ENCODE results near the gene CACNG3.

Gene CACNG3

GRCh38 chr16:24246911-24247607 is 9.1 kb upstream of the CACNG3 start:
- TF ChIP-seq, protein P1, sequence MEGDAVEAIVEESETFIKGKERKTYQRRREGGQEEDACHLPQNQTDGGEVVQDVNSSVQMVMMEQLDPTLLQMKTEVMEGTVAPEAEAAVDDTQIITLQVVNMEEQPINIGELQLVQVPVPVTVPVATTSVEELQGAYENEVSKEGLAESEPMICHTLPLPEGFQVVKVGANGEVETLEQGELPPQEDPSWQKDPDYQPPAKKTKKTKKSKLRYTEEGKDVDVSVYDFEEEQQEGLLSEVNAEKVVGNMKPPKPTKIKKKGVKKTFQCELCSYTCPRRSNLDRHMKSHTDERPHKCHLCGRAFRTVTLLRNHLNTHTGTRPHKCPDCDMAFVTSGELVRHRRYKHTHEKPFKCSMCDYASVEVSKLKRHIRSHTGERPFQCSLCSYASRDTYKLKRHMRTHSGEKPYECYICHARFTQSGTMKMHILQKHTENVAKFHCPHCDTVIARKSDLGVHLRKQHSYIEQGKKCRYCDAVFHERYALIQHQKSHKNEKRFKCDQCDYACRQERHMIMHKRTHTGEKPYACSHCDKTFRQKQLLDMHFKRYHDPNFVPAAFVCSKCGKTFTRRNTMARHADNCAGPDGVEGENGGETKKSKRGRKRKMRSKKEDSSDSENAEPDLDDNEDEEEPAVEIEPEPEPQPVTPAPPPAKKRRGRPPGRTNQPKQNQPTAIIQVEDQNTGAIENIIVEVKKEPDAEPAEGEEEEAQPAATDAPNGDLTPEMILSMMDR (IDR thresholded peaks at IDR 0.05; ENCODE audit: insufficient read depth, low read depth, low read length, missing control alignments) = no peak
- no peak for DNase-seq (ENCODE audit: low read depth)
- H3K4me3 ChIP-seq (ENCODE audit: low read depth, low read length) = no peak overlapping the region

DNA sequence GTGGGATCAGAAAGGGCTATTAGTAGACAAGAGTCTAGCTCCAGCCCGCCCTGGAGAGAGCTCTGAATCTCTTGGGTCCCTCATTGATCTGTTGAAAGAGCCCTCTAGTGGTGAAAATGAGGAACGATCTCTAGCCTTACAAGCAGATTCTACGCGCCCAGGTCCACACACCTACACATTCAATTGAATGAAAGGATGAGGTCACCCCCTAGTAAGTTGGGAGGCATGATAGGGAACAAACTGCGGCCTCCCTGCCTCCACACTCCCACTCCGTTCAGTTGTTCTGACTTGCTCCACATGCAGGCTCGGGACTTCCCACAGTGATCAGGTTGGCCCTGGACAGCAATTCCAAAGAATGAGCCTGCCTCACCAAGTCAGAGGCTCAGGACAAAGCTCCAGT is 2.9 kb upstream of the CACNG3 start:
- no peak overlapping the region for H3K4me3 ChIP-seq (ENCODE audit: low read depth, low read length)
- peak; percentile 73 for DNase-seq (ENCODE audit: low read depth)
- TF ChIP-seq, protein P1 (IDR thresholded peaks at IDR 0.05; ENCODE audit: insufficient read depth, low read depth, low read length, missing control alignments) = peak; percentile 74

GRCh38 chr16:24257958-24258357 is 1.8 kb downstream of the CACNG3 start:
- TF ChIP-seq, protein P1 (IDR thresholded peaks at IDR 0.05; ENCODE audit: insufficient read depth, low read depth, low read length, missing control alignments) = no peak
- no peak for DNase-seq (ENCODE audit: low read depth)
- no peak overlapping the region for H3K4me3 ChIP-seq (ENCODE audit: low read depth, low read length)

- TF ChIP-seq, protein P1 (IDR thresholded peaks at IDR 0.05; ENCODE audit: insufficient read depth, low read depth, low read length, missing control alignments) = no peak
These were observed 2.7 kb downstream of the CACNG3 start for GRCh38 chr16:24258791-24259190.

GRCh38 chr16:24262816-24263215 is 6.7 kb downstream of the CACNG3 start:
- TF ChIP-seq, protein P1 (IDR thresholded peaks at IDR 0.05; ENCODE audit: insufficient read depth, low read depth, low read length, missing control alignments) = no peak
- no peak overlapping the region for H3K4me3 ChIP-seq (ENCODE audit: low read depth, low read length)
- no peak for DNase-seq (ENCODE audit: low read depth)

More at GRCh38 chr16:24258791-24259190, 2.7 kb downstream of the CACNG3 start:
- no peak for DNase-seq (ENCODE audit: low read depth)
- no peak overlapping the region for H3K4me3 ChIP-seq (ENCODE audit: low read depth, low read length)

DNA sequence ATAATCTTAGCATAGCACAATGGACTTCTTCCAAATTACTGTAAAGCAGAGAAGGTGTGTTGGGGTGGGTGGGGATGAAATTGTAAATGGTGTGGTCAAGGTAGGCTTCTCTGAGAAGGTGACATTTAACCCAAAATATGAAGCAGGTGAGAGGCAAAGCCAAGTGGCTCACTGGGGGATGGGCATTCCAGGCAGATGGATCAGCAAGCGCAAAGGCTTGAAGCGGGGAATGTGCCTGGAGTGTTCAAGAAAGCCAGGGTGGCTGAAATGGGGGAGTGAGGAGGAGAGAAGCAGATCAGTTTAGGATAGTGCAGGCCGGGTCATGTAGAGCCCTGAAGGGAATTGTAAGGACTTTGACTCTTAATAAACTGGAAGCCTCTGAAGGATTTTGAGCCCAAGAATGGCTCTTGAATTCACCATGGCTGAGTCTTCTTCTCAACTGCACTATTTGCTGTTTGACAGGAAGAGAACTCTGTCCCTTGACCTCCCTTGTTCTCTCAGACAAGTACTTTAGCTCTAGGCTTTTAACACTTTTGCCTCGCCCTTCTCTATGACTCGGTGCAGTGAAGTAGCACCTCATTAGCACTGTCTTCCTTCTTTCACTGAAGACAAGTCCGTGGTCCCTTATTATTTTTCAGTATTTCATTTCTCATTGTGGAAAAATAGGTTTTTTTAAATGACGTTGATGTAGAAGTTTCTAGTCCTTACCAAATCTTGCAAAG is 14.7 kb downstream of the CACNG3 start:
- no peak for DNase-seq (ENCODE audit: low read depth)
- TF ChIP-seq, protein P1 (IDR thresholded peaks at IDR 0.05; ENCODE audit: insufficient read depth, low read depth, low read length, missing control alignments) = no peak
- no peak overlapping the region for H3K4me3 ChIP-seq (ENCODE audit: low read depth, low read length)
